IMR-90 (cell line): ENCODE results near the gene SLAMF9. TPM values are rescaled to one million over a fixed set of nuclear protein-coding genes. Genes with fewer than 3 reads are reported as not detected.

ENCODE experiments used
- ATAC-seq: fragments of 200-7000 bp; cut with Tn5 transposase; 2 replicates; pipeline ENCODE4 v1.9.1; 2020; ENCODE audit warnings: low read depth, mild to moderate bottlenecking, moderate library complexity
- BruUV-seq: library from RNA; stranded (reverse); fragments of 400-500 nt; replicated peaks from 2 replicates; lab custom pipeline; 2021; lab: Mats Ljungman, UMichigan
- CTCF ChIA-PET: fragments of 300-600 bp; formaldehyde crosslinking; extraction: SDS; loops from one replicate; lab custom pipeline; 2021; ENCODE audit warnings: antibody characterized with exemption; lab: Yijun Ruan, JAX
- POLR2A ChIA-PET: fragments of 300-600 bp; sonication (Branson Sonifier 250); formaldehyde crosslinking; loops from one replicate; lab custom pipeline; 2022; ENCODE audit warnings: antibody characterized with exemption; ENCODE audit not compliant: unreplicated experiment; lab: Charles Lee
- DNase-seq: peaks from one replicate; pipeline ENCODE4 v3.0.0; 2013
- H2AFZ ChIP-seq: replicated peaks from 2 replicates; pipeline ENCODE3; 2013; ENCODE audit warnings: low read length, mild to moderate bottlenecking; ENCODE audit not compliant: poor library complexity
- H2AK5ac ChIP-seq: 2 replicates; pipeline ENCODE4 v1.6.1; 2013; ENCODE audit warnings: low read depth, low read length, inconsistent platforms
- H2AK9ac ChIP-seq: replicated peaks from 2 replicates; pipeline ENCODE3; 2013; ENCODE audit warnings: mild to moderate bottlenecking, low read depth, low read length, moderate library complexity; ENCODE audit not compliant: poor library complexity
- H2BK120ac ChIP-seq: 2 replicates; pipeline ENCODE4 v1.6.1; 2013; ENCODE audit warnings: low read depth, low read length, inconsistent platforms
- H2BK15ac ChIP-seq: 3 replicates; pipeline ENCODE4 v1.6.1; 2013; ENCODE audit warnings: low read depth, low read length, inconsistent platforms
- H2BK20ac ChIP-seq: 2 replicates; pipeline ENCODE4 v1.6.1; 2013; ENCODE audit warnings: low read depth, mild to moderate bottlenecking, inconsistent platforms, low read length, moderate library complexity
- H2BK5ac ChIP-seq: 2 replicates; pipeline ENCODE4 v1.6.1; 2013; ENCODE audit warnings: mild to moderate bottlenecking, low read depth, low read length, inconsistent platforms; ENCODE audit not compliant: poor library complexity, severe bottlenecking
- H3K14ac ChIP-seq: replicated peaks from 2 replicates; pipeline ENCODE4 v1.6.1; 2013; ENCODE audit warnings: low read depth, low read length, inconsistent platforms
- H3K18ac ChIP-seq: 2 replicates; pipeline ENCODE4 v1.6.1; 2013; ENCODE audit warnings: low read depth, low read length, control low read depth
- H3K23ac ChIP-seq: 2 replicates; pipeline ENCODE4 v1.6.1; 2013; ENCODE audit warnings: low read depth, low read length, inconsistent platforms
- H3K27ac ChIP-seq: 2 replicates; pipeline ENCODE4 v1.5.1; 2013; ENCODE audit warnings: mild to moderate bottlenecking, control low read depth, low read length; ENCODE audit not compliant: insufficient read depth
- H3K27me3 ChIP-seq: 2 replicates; pipeline ENCODE4 v1.6.1; 2013; ENCODE audit warnings: low read length; ENCODE audit not compliant: control insufficient read depth, insufficient read depth
- H3K36me3 ChIP-seq: 2 replicates; pipeline ENCODE4 v1.6.1; 2013; ENCODE audit warnings: low read length, mixed read lengths; ENCODE audit not compliant: control insufficient read depth, insufficient read depth
- H3K4ac ChIP-seq: 2 replicates; pipeline ENCODE4 v1.6.1; 2013; ENCODE audit warnings: low read depth, low read length, inconsistent platforms
- H3K4me1 ChIP-seq: 2 replicates; pipeline ENCODE4 v1.6.1; 2013; ENCODE audit warnings: low read length, mixed read lengths; ENCODE audit not compliant: control insufficient read depth, insufficient read depth
- H3K4me2 ChIP-seq: 2 replicates; pipeline ENCODE4 v1.6.1; 2013; ENCODE audit warnings: low read depth, mild to moderate bottlenecking, control low read depth, low read length, moderate library complexity
- H3K4me3 ChIP-seq: 2 replicates; pipeline ENCODE4 v1.5.1; 2013; ENCODE audit warnings: low read depth, mild to moderate bottlenecking, control low read depth, low read length, moderate library complexity; ENCODE audit not compliant: insufficient read depth
- H3K56ac ChIP-seq: 2 replicates; pipeline ENCODE4 v1.6.1; 2013; ENCODE audit warnings: low read length, inconsistent platforms; ENCODE audit not compliant: insufficient read depth; ENCODE audit errors: extremely low read depth
- H3K79me1 ChIP-seq, 2 experiments: 2 replicates each; pipeline ENCODE4 v1.6.1; 2013; ENCODE audit warnings: low read length in 2 of 2, inconsistent platforms in 1 of 2, low read depth in 1 of 2
- H3K9ac ChIP-seq: 2 replicates; pipeline ENCODE4 v1.6.1; 2013; ENCODE audit warnings: low read depth, low read length, control low read depth
- H3K9me1 ChIP-seq: 2 replicates; pipeline ENCODE4 v1.6.1; 2013; ENCODE audit warnings: low read length, inconsistent platforms; ENCODE audit not compliant: insufficient read depth
- H3K9me3 ChIP-seq: 2 replicates; pipeline ENCODE4 v1.6.1; 2013; ENCODE audit warnings: low read length; ENCODE audit not compliant: control insufficient read depth, insufficient read depth
- H4K20me1 ChIP-seq: 2 replicates; pipeline ENCODE4 v1.6.1; 2013; ENCODE audit warnings: low read length, inconsistent platforms; ENCODE audit not compliant: insufficient read depth
- H4K5ac ChIP-seq: 2 replicates; pipeline ENCODE4 v1.6.1; 2013; ENCODE audit warnings: mild to moderate bottlenecking, low read depth, low read length, control low read depth
- H4K8ac ChIP-seq, 2 experiments: 2 replicates each; pipeline ENCODE4 v1.6.1; 2013; ENCODE audit warnings: low read depth in 2 of 2, low read length in 2 of 2, control low read depth in 1 of 2, inconsistent platforms in 1 of 2
- H4K91ac ChIP-seq: 2 replicates; pipeline ENCODE4 v1.6.1; 2013; ENCODE audit warnings: low read depth, low read length, inconsistent platforms; ENCODE audit not compliant: insufficient read depth
- BHLHE40 ChIP-seq: fragments of 150-350 bp; IDR thresholded peaks from 2 replicates; pipeline ENCODE4 v1.6.1; 2016; ENCODE audit warnings: mild to moderate bottlenecking, low read depth, low read length
- CHD1 ChIP-seq: IDR thresholded peaks from 2 replicates; pipeline ENCODE4 v1.6.1; 2012; ENCODE audit warnings: low read depth, low read length, improper control_type of control experiment
- FOS ChIP-seq: fragments of 150-350 bp; IDR thresholded peaks from 2 replicates; pipeline ENCODE4 v1.6.1; 2016; ENCODE audit warnings: low read depth, low read length
- MAZ ChIP-seq: IDR thresholded peaks from 2 replicates; pipeline ENCODE4 v1.6.1; 2012; ENCODE audit warnings: low read depth, mild to moderate bottlenecking, low read length, improper control_type of control experiment, moderate library complexity, borderline replicate concordance
- MXI1 ChIP-seq: IDR thresholded peaks from 2 replicates; pipeline ENCODE4 v1.6.1; 2012; ENCODE audit warnings: low read depth, mild to moderate bottlenecking, low read length, moderate library complexity, borderline replicate concordance
- NFE2L2 ChIP-seq: fragments of 150-350 bp; IDR thresholded peaks from 2 replicates; pipeline ENCODE4 v1.6.1; 2016; ENCODE audit warnings: low read depth, mild to moderate bottlenecking, low read length
- POLR2A ChIP-seq: IDR thresholded peaks from 2 replicates; pipeline ENCODE4 v1.6.1; 2012; ENCODE audit warnings: mild to moderate bottlenecking, low read depth, low read length
- RFX5 ChIP-seq: IDR thresholded peaks from 2 replicates; pipeline ENCODE4 v1.8.0; 2012; ENCODE audit warnings: low read depth, mild to moderate bottlenecking, low read length, moderate library complexity
- WGBS, 2 experiments: methylation state at CpG; one replicate each; pipeline versions ENCODE4 v1.1.5 to v1.1.7; 2013; ENCODE audit warnings: missing lambda C conversion rate in 2 of 2; ENCODE audit not compliant: insufficient read length in 1 of 2; ENCODE audit errors: extremely low coverage in 2 of 2; 5-methylcytosine and 5-hydroxymethylcytosine counted together
- dilution Hi-C: fragments of 300-500 bp; cut with HindIII; formaldehyde crosslinking; loops from one replicate; pipeline ENCODE4 v1.14.3; 2018; ENCODE audit warnings: low sequenced_read_pairs; ENCODE audit not compliant: unreplicated experiment
- in situ Hi-C: fragments of 300-500 bp; cut with MboI; formaldehyde crosslinking; loops from 3 replicates; pipeline ENCODE4 v1.14.3; 2019; ENCODE audit warnings: low sequenced_read_pairs, inconsistent platforms, mixed read lengths
- intact Hi-C: fragments of 100-400 bp; cut with micrococcal nuclease; formaldehyde crosslinking; loops from 2 replicates; pipeline ENCODE4 v1.10.0; 2022
- polyA plus RNA-seq, 3 experiments: library from polyadenylated mRNA; depleted of rRNA; stranded (reverse); fragments of >200 nt; gene quantifications; 2 replicates each; pipeline ENCODE4 v1.2.3, GENCODE V29; 2012; ENCODE audit warnings: low replicate concordance in 1 of 3
- total RNA-seq: library from RNA; depleted of rRNA; stranded (reverse); fragments of >200 nt; gene quantifications from 2 replicates; pipeline ENCODE4 v1.2.3, GENCODE V29; 2012
- TF ChIP-seq, protein P1 (sequence below): fragments of 150-350 bp; IDR thresholded peaks from 2 replicates; pipeline ENCODE4 v1.6.1; 2016; ENCODE audit warnings: low read depth, mild to moderate bottlenecking, low read length, moderate library complexity, borderline replicate concordance
- TF ChIP-seq, protein P2 (sequence below): conservative IDR thresholded peaks from 2 replicates; pipeline ENCODE4 v1.5.1; 2012; ENCODE audit warnings: mild to moderate bottlenecking, low read depth, low read length, improper control_type of control experiment
- TF ChIP-seq, protein P3 (sequence below): fragments of 150-350 bp; IDR thresholded peaks from 2 replicates; pipeline ENCODE4 v1.6.1; 2017; ENCODE audit warnings: mild to moderate bottlenecking, antibody characterized with exemption, low read length, low read depth

Gene SLAMF9
- total and polyA plus RNA-seq, 2 of the 4 experiments (the other 2 are of a cell fraction) = 0.18 to 0.67 TPM

DNA sequence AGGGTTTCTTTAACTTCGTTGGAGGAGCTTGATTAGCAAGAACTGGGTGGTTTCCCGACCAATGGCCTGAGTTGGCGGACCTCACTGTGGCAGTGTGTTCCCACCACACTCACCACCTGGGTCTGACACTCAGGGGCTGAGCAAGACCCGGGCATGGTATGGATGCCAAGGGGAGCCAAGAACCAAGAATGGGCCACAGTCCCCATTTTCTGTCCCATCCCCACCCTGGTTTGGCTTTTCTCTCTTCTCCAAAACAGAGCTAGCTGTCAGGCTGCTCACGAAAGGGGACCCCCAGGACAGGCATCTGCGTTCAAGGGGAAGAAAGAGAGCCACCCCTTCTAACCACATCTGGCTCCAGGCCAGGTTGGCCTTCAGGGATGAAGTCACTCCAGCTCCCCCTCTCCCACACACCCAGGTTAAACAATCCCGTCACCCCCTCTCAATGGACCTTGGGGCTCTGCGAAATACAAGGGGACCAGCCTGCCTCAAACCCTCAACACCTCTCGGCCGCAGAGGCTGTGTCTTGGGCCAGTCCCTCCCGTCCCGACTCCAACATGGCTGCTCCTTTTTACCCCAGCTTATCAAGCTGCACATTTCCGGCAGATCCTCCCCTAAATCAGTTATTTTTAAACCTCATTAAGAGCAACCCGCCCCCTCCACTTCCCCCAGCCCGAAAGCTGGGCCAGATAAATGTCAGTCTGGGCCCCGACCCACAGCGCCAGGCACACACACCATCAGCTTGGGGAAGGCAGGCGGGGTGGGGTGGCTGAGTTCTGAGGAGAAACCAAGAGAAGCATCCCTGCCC lies 32.1 kb downstream of the SLAMF9 start:
- Histone ChIP-seq H3K27me3 (no peaks in the 10 kb centered on the region), H3K18ac (peak overlapping the region; percentile 48), H2AFZ (peak overlapping the region; percentile 53), H4K5ac (peak overlapping the region; percentile 82), H3K56ac (no peak overlapping the region), H4K91ac (peak overlapping the region; percentile 96), H3K36me3 (peaks cover 35% of the 10 kb centered on the region), H2BK15ac (no peak overlapping the region; the same call in 2 of the 3 replicates), H3K4me2 (peak overlapping the region; percentile 91), H2AK9ac (peak overlapping the region; percentile 100), H3K9me1 (peaks cover 35% of the 10 kb centered on the region), H3K23ac (peak overlapping the region; percentile 69; the same call in 1 of the 2 replicates), H3K27ac (peak overlapping the region; percentile 48), H3K9me3 (no peaks in the 10 kb centered on the region), H3K14ac (peak overlapping the region; percentile 64), H3K9ac (peak overlapping the region; percentile 77), H4K8ac (peak overlapping the region; percentile 68 to 80), H2BK120ac (peak overlapping the region; percentile 94; the same call in 1 of the 2 replicates), H2BK20ac (peak overlapping the region; percentile 57; the same call in 1 of the 2 replicates), H3K4me1 (peaks cover 28% of the 10 kb centered on the region), H4K20me1 (peaks cover 66% of the 10 kb centered on the region), H3K4ac (peak overlapping the region; percentile 95), H2BK5ac (peak overlapping the region; percentile 78), H3K4me3 (peak overlapping the region; percentile 83), H3K79me1 (peaks cover 9 to 70% of the 10 kb centered on the region in 2 experiments), H2AK5ac (peak overlapping the region; percentile 79)
- intact Hi-C loops (loop anchor here (10.0 kb wide), 1 partner anchor 293 kb away; no protein-coding TSS in a partner anchor), in situ Hi-C loops (no loop called here), dilution Hi-C loops (no loop called here)
- peak; percentile 34 for DNase-seq
- TF ChIP-seq POLR2A (no peak), FOS (no peak), RFX5 (no peak), MAZ (no peak), NFE2L2 (no peak), CHD1 (no peak), BHLHE40 (no peak), MXI1 (no peak)
- TF ChIP-seq, protein P1, sequence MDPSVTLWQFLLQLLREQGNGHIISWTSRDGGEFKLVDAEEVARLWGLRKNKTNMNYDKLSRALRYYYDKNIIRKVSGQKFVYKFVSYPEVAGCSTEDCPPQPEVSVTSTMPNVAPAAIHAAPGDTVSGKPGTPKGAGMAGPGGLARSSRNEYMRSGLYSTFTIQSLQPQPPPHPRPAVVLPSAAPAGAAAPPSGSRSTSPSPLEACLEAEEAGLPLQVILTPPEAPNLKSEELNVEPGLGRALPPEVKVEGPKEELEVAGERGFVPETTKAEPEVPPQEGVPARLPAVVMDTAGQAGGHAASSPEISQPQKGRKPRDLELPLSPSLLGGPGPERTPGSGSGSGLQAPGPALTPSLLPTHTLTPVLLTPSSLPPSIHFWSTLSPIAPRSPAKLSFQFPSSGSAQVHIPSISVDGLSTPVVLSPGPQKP = no peak
- TF ChIP-seq, protein P2, sequence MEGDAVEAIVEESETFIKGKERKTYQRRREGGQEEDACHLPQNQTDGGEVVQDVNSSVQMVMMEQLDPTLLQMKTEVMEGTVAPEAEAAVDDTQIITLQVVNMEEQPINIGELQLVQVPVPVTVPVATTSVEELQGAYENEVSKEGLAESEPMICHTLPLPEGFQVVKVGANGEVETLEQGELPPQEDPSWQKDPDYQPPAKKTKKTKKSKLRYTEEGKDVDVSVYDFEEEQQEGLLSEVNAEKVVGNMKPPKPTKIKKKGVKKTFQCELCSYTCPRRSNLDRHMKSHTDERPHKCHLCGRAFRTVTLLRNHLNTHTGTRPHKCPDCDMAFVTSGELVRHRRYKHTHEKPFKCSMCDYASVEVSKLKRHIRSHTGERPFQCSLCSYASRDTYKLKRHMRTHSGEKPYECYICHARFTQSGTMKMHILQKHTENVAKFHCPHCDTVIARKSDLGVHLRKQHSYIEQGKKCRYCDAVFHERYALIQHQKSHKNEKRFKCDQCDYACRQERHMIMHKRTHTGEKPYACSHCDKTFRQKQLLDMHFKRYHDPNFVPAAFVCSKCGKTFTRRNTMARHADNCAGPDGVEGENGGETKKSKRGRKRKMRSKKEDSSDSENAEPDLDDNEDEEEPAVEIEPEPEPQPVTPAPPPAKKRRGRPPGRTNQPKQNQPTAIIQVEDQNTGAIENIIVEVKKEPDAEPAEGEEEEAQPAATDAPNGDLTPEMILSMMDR = no peak
- TF ChIP-seq, protein P3, sequence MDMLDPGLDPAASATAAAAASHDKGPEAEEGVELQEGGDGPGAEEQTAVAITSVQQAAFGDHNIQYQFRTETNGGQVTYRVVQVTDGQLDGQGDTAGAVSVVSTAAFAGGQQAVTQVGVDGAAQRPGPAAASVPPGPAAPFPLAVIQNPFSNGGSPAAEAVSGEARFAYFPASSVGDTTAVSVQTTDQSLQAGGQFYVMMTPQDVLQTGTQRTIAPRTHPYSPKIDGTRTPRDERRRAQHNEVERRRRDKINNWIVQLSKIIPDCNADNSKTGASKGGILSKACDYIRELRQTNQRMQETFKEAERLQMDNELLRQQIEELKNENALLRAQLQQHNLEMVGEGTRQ = no peak
- no TSS peak for BruUV-seq
- ChIA-PET POLR2A (interaction anchor here (1.1 kb wide), 1 partner anchor 84 kb away, joined by 16 read pairs; no protein-coding TSS in a partner anchor), CTCF (interaction anchor here (0.7 to 1.3 kb wide), 3 partner anchors 31 to 1069 kb away, joined by 3 read pairs; no protein-coding TSS in a partner anchor)
- ATAC-seq = no peak
- 12% methylated on average over 3 of the region's 18 CpGs; no CpG with 5 or more reads in 1 of the 2 experiments for WGBS, 2 experiments
